HL-60 (cell line): ENCODE results near the gene HIPK2.

ENCODE experiments used
- CTCF ChIP-seq: IDR thresholded peaks from one replicate; pipeline ENCODE4 v1.5.1; 2011; ENCODE audit warnings: low read length, control low read depth, inconsistent platforms; ENCODE audit not compliant: insufficient read depth
- GABPA ChIP-seq: IDR thresholded peaks from 2 replicates; pipeline ENCODE4 v1.6.1; 2012; ENCODE audit warnings: low read depth
- POLR2AphosphoS5 ChIP-seq: IDR thresholded peaks from 2 replicates; pipeline ENCODE4 v1.6.1; 2012; ENCODE audit warnings: low read depth
- REST ChIP-seq: IDR thresholded peaks from 2 replicates; pipeline ENCODE4 v1.6.1; 2012; ENCODE audit warnings: low read depth; ENCODE audit not compliant: insufficient replicate concordance
- SPI1 ChIP-seq: IDR thresholded peaks from 2 replicates; pipeline ENCODE4 v1.6.1; 2012; ENCODE audit warnings: low read depth, mild to moderate bottlenecking, borderline replicate concordance

- TF ChIP-seq POLR2AphosphoS5 (no peak), REST (no peak), CTCF (no peak), GABPA (no peak), SPI1 (no peak)
Observed at GRCh38 chr7:139692723-139693122, 85.1 kb downstream of the HIPK2 start.
